Left ventricle myocardium inferior (tissue), 1 donor: ENCODE results near the gene ACTBL2. TPM values are rescaled to one million over a fixed set of nuclear protein-coding genes. Genes with fewer than 3 reads are reported as not detected.

Experiments
- DNase-seq: peaks from one replicate; pipeline ENCODE4 v3.0.0-alpha.2; 2020
- H3K27ac ChIP-seq: fragments of 200-600 bp; replicated peaks from 2 replicates; pipeline ENCODE4 v1.8.0; 2021
- H3K27me3 ChIP-seq: fragments of 200-600 bp; 2 replicates; pipeline ENCODE4 v1.8.0; 2021; ENCODE audit warnings: low read depth
- H3K36me3 ChIP-seq: fragments of 200-600 bp; 2 replicates; pipeline ENCODE4 v1.8.0; 2021
- H3K4me1 ChIP-seq: fragments of 200-600 bp; 2 replicates; pipeline ENCODE4 v1.8.0; 2021
- H3K4me3 ChIP-seq: fragments of 200-600 bp; 2 replicates; pipeline ENCODE4 v1.8.0; 2021; ENCODE audit warnings: mild to moderate bottlenecking, moderate library complexity
- H3K9me3 ChIP-seq: fragments of 200-600 bp; replicated peaks from 2 replicates; pipeline ENCODE4 v1.8.0; 2021
- intact Hi-C: fragments of 100-400 bp; cut with micrococcal nuclease; formaldehyde crosslinking; loops from one replicate; pipeline ENCODE4 v1.11.0; 2022
- total RNA-seq: library from RNA; stranded (reverse); fragmentation: NEBNext Ultra II Directional; extraction: Animal tissue kit (Norgen Biotek cat#: 25700); gene quantifications from one replicate; pipeline ENCODE4 v1.2.1, GENCODE V29; 2021
- TF ChIP-seq, protein P1 (sequence below): fragments of 200-600 bp; IDR thresholded peaks from 2 replicates; pipeline ENCODE4 v1.8.0; 2021; ENCODE audit warnings: antibody characterized with exemption, mild to moderate bottlenecking, borderline replicate concordance
- donor health status: DM: no; HTN: yes; CAD: no; lungs with severe emphysema.

The ACTBL2 gene
- total RNA-seq, 1 donor from 2014 or later: not detected

DNA sequence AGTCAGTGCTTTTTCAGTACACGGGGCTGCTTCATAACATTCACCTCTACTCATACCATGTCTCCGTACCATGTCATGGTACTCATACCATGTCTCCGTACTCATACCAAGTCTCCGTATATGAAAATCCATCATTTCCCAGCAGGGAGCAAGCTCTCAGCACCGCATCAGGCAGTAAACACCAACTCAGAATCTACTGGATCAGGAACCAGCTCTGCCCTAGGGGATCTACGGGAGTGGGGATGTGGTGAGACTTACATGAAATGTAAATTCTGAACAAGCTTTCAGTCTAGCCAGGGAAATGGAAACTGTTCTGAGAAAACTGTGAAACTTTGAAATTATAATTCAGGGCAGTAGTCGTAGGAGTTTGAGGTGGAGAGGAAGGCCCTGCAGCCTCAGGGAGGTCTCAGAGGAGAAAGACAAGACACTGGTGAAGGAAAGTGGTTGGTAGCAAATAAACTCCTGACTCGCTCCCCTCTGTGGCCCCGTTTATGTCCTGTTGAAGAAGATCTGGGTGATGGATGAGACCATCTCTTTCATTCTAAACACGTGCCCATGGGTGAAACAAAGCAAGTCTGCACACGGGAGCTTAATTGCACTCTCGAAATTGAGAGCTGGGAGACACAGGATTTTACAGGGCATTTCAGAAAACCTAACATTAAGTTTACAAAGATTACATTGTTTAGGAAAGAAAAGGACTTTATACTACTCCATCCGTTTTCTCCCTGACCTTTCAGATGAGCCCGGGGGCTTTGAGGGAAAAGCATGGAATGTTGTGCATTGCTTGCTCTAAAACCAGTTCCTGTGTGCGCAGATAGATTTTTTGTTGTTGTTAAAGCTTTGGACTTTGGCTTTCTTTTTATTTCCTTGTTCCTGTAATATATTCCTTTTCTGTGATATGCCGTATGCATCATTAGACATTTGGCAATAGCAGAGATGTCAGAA lies 26.8 kb downstream of the ACTBL2 start:
- Histone ChIP-seq H3K4me1 (peaks cover 16% of the 10 kb centered on the region), H3K27ac (no peak overlapping the region), H3K4me3 (no peak overlapping the region), H3K36me3 (no peaks in the 10 kb centered on the region), H3K9me3 (no peaks in the 10 kb centered on the region), H3K27me3 (no peaks in the 10 kb centered on the region)
- no peak for DNase-seq
- TF ChIP-seq, protein P1, sequence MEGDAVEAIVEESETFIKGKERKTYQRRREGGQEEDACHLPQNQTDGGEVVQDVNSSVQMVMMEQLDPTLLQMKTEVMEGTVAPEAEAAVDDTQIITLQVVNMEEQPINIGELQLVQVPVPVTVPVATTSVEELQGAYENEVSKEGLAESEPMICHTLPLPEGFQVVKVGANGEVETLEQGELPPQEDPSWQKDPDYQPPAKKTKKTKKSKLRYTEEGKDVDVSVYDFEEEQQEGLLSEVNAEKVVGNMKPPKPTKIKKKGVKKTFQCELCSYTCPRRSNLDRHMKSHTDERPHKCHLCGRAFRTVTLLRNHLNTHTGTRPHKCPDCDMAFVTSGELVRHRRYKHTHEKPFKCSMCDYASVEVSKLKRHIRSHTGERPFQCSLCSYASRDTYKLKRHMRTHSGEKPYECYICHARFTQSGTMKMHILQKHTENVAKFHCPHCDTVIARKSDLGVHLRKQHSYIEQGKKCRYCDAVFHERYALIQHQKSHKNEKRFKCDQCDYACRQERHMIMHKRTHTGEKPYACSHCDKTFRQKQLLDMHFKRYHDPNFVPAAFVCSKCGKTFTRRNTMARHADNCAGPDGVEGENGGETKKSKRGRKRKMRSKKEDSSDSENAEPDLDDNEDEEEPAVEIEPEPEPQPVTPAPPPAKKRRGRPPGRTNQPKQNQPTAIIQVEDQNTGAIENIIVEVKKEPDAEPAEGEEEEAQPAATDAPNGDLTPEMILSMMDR: no peak
- intact Hi-C loops: no loop called here

DNA sequence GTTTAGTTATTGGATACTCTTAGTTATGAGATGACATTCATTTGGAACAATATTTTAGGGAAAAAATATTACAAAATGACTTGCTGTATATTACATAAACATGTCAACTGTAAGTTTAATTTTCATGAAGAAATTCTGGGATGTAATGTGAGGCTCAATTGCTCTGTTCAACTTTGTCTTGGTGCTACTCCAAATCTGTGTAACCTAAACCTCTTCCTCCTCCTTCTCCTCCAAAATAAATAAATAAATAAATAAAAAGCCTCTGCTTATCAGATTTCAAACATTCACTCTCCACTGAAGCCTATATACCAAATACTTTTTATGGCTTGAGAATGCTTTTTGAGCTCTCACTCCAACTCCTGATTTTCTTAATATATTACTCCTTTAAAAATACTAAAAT lies 27.7 kb downstream of the ACTBL2 start:
- intact Hi-C loops: no loop called here
- TF ChIP-seq, protein P1: no peak

DNA sequence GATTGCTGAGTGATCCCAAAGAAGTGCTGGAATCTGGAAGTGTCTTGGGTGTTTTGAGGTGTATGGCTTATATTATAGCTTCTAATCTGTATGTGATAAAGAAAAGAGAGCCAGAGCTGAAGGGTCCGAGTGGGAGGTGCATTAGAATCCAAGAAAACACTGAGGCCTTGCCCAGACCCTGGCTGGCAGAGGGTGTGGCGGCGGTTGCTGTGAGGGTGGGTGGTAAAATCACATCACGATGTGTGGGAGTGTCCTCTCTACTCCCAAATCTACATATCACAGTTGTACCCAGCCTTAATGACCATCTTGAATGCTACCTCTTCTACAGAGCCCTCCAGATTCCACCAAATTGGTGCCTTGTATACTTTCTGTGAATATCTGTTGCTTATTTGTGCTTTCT lies 28.9 kb downstream of the ACTBL2 start:
- peaks cover 16% of the 10 kb centered on the region for H3K4me1 ChIP-seq
- intact Hi-C loops: no loop called here
- H3K9me3 ChIP-seq: no peaks in the 10 kb centered on the region

More for the DNA sequence above, 27.7 kb downstream of the ACTBL2 start:
- Histone ChIP-seq H3K4me1 (peaks cover 16% of the 10 kb centered on the region), H3K36me3 (no peaks in the 10 kb centered on the region), H3K27ac (no peak overlapping the region), H3K27me3 (no peaks in the 10 kb centered on the region), H3K4me3 (no peak overlapping the region), H3K9me3 (no peaks in the 10 kb centered on the region)
- DNase-seq: no peak

DNA sequence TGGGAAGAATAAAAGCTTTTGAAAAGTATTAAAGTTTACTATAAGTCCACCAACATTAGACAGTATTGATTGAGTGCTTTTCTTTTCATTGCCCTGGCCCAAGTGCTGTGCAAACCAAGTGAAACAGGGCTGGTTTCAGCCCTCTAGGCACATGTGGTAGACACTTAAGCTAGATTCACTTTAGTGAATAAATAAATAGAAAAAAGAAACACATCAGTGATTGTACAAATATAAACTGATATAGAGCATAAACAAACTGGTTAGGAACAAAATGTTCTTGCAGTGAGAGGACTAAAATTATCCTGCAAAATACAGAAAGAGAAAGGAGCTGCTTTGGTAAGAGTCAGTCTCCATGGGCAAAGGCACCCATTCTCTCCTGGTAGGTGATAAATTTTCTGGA lies 29.7 kb downstream of the ACTBL2 start:
- DNase-seq: no peak
- TF ChIP-seq, protein P1: no peak
- no peaks in the 10 kb centered on the region for H3K36me3 ChIP-seq
- no peaks in the 10 kb centered on the region for H3K9me3 ChIP-seq
- peaks cover 16% of the 10 kb centered on the region for H3K4me1 ChIP-seq
- no peak overlapping the region for H3K27ac ChIP-seq
- no peaks in the 10 kb centered on the region for H3K27me3 ChIP-seq
- no peak overlapping the region for H3K4me3 ChIP-seq
- intact Hi-C loops: no loop called here

More for the DNA sequence above, 28.9 kb downstream of the ACTBL2 start:
- H3K4me3 ChIP-seq: no peak overlapping the region
- H3K27me3 ChIP-seq: no peaks in the 10 kb centered on the region
- TF ChIP-seq, protein P1: no peak
- H3K36me3 ChIP-seq: no peaks in the 10 kb centered on the region
- no peak overlapping the region for H3K27ac ChIP-seq
- DNase-seq: no peak

DNA sequence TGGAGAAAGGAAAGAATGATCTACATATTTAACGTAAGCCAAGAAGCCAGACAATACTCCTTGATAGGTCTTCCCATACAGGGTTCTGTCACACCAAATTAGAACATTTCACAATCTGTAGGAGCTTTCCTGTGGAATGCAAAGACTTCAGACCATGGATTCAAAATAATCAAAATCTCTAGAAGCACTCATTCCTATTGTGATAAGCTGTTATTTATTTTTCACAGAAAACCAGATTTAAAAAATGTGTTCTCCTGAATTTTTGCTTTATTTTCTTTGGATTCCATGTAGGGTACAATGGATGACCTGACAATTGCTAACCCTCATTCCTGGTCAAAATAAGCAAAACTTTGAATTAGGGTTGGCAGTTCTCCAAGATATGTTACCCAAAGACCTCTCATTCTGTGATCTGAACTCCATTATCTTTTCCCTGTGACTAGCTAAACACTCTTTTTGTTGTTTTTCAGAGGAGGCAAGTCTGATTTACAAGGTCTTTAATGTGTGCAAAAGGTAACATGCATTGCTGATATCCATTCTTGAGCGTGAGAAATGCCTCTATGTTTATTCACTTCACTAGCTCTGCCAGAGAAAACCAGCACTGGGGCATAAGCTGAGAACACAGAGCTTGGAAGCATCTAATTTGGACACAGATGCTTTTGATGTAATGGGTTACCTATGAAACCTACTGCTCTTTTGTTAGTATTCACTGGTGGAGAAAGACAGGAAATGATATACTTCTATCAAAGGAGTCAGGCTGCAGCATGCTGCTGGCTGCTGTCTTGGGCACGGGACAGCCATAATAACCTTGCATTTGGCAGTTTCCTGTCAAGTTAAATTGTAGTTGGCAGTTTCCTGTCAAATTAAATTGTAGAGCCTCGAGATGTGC lies 31.4 kb downstream of the ACTBL2 start:
- intact Hi-C loops: no loop called here
- Histone ChIP-seq H3K27me3 (no peaks in the 10 kb centered on the region), H3K9me3 (no peaks in the 10 kb centered on the region), H3K36me3 (no peaks in the 10 kb centered on the region), H3K27ac (no peak overlapping the region), H3K4me3 (no peak overlapping the region), H3K4me1 (peaks cover 9% of the 10 kb centered on the region)
- DNase-seq: no peak
- TF ChIP-seq, protein P1: no peak
